GM19438 (cell line): ENCODE data around the gene NOVA1.

Experiments used
- ATAC-seq: cut with Tn5 transposase; IDR thresholded peaks from one replicate; pipeline ENCODE4 v1.9.1; 2021; ENCODE audit warnings: low read depth; ENCODE audit not compliant: unreplicated experiment

Gene NOVA1

DNA sequence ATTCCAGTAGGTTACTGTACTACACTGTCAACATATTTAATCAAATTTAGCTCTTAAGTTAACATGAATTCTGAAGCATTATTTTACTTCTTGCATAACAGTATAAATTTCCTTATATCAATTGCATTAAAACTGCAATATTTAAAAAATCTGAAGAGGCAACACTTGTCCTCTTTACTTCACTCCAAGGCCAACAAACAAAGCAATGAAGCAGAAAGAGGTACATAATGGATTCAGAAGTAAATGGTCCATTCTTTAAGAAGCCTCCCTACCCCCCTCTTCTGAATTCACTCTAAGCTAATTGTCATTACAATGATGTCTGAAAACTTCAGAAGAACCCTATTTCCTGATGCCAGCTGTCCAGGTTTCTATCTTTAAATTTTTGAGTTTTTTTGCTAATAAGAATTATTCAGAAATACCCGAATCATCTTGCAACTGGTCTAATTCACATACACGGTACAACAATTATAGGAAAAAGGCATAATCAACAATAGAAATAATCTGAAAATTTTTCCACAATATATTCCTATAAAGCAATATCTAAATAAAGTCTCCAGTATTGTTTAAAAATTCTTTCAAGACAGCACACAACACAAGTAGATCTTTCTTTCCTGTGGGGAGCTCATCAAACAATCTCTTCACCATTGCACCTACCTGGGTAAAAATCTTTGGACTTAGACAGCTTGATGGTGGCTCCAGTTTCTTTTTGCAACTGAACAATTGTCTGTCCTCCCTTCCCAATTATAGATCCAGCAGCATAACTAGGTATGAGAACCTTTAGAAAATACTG lies 2.9 kb downstream of the NOVA1 start:
- ATAC-seq, result no peak

DNA sequence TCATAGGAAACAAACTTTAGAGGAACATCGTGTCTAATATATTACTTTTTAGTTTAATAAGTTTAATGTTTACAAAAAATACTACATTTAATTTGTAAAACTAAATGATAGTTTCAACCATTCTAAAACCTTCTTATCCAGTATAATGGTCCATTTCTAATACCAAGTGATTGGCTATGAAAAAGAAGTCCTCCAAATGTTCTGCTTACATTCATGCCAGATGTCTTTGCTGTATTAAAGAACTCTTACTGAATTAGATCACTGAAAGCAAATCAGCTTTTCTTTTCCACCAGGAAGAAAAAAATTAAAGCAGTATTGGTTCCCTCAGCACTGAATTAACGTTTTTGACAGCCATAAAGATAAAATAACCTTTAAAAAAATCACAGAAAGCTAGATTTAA lies 3.7 kb downstream of the NOVA1 start:
- no peak for ATAC-seq

DNA sequence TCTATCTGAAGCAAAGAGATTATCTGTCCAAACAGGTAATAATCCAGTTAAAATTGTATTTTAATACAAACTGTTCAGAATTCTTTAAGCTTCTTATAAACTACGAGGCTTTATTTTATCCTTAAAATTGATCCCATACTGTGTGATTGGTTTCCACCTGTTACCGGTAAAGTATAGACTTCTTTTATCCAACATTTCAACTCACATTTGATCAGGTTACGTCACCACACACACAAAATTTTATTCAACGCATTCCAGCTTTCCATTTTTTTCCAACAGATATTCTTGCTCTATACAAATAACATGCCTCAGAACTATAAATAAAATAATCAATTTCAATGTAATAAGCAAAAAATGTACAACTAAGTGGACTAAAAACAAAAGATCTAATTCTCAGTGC lies 4.5 kb downstream of the NOVA1 start:
- ATAC-seq, result no peak

DNA sequence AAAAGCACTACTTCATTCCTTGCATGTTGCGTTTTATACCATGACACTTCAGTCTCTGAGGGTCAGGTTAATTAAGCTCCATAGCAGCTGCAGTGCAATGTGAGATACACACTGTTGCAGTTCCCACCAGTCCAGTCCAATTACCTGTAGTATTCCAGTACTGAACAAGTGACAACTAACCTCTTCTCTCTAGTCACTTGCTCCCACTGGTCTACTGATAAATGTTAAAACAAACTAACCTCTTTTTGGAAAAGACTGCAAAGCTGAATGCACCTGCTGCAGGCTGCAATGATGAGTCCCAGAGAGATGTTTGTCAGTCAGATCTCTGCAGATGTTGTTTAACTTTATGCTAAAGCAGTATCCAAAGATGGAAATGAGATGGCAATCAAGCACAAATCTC lies 7.9 kb downstream of the NOVA1 start:
- ATAC-seq, result no peak

DNA sequence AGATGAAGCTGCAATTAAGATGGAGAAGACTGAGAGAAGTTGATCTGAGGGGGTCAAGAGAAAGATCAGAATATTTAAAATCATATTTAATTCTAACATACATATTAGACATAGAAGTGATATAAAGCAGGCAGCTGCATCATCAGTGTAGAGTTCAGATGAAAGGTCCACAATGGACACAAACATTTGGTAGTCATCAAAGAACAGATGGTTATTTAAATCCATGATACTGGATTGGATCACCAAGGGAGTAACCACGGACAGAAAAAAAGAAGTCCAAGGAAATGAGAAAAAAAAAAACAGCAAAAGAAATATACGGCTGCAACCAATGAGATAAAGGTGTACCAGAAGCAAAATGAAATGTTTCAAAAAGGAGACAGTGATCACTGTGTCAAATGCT lies 20.1 kb downstream of the NOVA1 start:
- no peak for ATAC-seq

DNA sequence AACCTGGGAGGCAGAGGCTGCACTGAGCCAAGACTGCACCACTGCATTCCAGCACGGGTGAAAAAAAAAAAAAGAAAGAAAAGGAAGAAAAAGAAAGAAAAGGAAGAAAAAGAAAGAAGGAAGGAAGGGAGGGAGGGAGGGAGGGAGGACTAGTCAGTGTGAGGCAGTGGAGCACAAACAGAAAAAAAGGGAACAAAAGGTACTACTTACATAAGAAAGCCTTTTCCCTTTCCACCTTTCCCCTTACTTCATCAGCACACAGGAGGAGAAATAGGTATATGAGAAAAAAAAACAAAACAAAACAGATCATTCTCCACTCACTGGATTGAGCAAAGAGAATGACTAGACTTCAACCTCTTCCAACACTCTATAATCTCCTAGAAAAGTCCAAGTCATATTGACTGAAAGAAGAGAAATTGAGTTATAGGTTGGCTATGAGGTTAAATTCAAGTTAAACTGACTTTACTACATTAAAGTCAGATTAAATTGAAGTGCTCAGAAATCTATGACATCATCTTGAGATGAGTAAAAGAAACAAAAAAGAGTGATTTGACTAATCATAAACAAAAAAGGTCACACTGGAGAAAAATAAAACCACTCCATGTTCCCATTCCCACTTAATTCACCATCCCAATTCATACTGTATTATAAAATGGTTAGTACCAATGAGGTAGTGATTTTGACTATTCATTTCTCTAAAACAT lies 43.6 kb downstream of the NOVA1 start:
- no peak for ATAC-seq

DNA sequence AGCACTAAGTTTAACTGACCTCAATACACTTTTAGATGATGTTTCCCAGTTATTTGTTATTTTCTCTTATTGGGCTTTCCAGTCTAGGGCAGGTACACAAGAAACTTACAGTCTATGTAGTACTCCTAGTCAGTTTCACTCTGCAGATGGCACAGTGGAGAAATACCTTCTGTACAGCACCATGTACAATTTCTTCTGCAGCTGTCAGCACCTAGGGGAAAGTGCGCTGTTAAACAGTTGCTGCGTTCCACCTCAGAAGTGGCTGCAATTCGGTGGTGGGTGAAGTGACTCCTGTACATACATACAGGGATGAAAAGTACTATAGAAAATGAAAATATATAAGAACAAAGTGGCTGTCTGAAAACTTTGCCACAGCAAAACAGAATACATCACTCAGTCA lies 48.3 kb downstream of the NOVA1 start:
- no peak for ATAC-seq

DNA sequence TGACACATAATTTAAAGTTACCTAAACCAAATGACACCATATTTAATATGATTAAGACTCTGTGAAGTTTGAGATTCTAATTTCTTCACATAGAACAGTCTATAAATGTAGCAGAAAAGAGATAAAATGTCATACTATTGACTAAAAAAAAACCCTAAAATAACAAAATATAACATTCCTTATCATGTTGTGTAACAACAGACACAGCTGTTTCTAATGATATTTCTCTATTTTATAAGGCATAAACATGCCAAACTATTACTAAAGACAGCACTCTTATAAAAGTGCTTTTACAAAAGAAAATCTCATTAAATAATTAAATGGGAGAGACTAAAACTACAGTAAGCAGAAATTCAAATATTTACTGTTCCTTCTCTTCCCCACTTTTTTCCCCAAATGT lies 49.4 kb downstream of the NOVA1 start:
- ATAC-seq, result no peak

DNA sequence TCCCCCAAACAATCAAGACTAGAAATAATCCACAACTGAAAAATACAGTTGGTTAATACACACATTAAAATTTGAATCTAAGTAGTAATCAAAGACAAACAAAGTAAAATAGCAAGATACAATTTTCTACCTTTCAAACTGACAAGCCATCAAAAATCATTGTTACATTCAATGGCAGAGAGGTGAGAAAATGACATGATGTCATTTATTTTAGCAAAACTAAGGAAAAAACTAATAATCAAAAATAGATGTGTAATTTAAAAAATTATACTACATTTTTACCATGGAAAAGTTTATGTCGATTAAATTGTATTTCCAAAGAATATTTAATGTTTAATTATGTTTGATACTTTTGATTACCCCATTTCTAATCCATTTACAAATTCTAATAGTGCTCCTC lies 59.7 kb downstream of the NOVA1 start:
- ATAC-seq, result no peak

DNA sequence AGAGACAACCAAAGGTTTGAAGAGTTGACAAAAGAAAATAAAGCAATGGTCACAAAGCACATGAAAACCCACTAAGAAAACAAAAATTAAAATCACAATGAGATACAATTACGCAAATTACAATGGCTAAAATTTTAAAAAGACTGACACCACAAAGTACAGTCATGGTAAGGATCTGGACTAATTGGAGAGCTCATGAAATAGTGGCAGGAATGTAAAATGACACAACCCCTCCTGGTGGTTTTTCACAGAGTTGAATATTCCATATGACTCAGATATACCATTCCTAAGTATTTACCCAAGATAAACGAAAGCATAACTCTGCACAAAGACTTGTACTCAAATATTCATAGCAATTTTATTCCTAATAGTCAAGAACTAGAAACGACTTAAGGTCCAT lies 65.9 kb downstream of the NOVA1 start:
- ATAC-seq, result no peak

DNA sequence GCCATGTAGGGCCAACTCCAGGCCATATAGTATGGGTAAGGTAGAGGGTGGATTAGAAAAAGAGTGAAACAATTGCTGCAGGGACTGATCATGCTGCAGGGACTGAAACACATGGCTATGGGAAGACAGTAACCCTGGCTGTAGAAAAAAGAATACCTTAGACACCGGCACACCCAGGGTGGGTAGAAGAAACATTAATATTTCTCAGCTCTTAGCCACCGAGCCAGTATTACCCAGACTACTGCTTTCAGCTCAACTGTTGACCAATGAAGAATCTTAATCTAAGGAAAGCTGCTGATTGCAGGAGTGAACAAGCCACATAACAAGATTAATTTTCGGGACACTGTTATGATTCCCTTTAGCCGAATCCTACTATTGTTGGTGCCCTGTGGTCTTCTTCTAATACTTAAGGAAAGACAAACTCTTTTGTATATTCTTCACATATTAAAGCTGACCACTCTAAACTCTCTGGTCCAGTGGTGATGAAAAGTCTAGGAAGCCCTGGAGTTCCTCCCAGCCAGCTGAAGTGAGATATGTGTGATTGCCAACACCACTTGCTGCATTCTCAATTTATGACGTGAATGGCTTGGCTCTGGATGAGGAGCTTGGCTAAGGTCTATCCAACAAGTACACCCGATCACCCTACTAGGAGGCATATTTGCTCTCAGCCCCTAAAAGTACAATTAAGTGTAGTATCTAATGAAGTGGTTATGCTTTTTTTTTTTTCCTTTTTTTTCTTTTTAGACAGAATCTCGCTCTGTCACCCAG lies 69.2 kb downstream of the NOVA1 start:
- ATAC-seq, result no peak

DNA sequence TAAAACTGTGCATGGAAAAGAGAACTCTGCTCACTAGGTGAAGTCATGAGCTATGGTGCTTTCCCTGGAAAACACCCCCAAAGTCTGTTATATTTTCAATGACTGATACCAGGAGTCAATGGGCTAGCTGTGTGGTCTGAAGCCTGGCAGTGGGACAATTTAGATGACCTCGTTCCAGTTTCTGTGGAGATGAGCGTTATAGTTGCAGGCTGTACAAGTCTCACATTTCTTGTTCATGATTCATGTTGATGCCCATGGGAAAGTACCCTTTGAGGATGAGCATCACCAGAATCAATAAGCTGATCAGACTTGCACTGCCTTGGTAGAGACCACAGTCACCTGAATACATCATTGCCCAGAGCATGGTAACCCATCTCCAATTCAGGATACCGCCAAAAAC lies 70.7 kb downstream of the NOVA1 start:
- no peak for ATAC-seq

DNA sequence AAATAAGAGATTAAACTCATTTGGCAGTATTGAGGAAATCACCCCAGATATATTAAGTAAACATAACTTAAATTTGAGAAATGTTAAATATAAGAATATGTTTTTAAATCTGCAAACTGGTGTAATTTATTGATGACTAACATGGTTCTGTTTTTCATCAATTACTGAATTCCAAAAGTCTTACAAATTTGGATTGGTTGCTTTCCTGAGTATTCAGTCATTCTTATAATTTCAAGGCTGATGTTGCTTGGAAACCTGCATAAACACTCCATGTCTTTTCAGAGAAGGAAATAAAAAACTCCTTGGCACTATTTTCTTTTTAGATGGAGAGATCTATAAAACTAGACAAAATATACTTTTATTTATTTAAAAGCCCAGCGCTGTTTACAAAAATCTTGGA lies 71.7 kb downstream of the NOVA1 start:
- ATAC-seq, result no peak

DNA sequence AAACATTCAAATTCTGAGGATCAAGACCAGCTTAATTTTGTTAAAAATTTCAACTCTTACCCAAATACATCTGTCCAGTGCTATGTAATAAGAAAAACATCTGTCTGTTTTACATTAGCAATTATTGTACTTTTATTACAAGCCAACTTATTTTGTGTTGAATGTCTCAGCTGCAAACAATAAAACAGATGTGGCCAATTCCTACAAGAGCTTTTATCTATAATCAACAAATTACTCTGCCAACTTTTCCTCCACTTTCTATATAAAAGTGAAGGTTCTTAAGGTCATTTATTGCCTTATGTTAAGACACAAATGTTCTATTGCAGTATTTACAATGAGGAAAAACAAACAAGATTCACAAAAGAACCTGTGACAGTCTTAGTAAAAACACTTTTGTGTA lies 72.7 kb downstream of the NOVA1 start:
- ATAC-seq, result no peak

DNA sequence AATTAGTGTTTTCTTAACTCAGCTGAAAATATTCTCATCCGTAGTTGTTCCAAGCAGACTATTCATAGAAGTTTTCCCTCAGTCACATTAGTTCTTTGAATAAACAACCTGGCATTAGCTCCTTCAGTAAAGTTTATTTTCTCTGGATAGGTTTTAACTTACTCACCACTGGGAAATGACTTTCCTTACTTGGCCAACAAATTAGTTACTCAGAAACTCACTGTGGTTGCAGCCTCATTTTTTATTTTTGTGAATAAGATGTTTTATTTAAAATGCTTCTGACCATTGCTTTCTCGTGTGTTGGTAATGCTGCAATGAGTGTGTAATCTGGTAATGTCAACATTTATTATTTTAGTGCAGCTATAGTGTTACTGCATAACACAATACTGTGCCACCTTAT lies 74.9 kb downstream of the NOVA1 start:
- no peak for ATAC-seq

DNA sequence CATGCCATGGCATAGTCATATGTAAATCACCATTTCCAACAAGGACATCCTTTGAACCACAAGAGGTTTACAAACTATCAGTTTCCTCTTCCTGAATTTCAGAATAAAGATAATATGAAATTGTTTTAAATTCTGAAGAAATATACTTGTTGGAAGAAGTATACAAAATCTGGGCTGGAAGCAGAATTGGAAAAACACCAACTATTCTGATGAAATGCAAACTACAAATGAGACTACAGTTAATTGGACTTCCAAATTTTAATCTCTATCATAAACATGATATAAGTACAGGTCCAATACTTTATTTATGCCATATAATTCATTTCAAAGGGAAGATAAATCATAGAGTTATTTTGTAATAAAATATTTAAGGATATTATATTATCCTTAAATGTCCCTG lies 80.1 kb downstream of the NOVA1 start:
- no peak for ATAC-seq

DNA sequence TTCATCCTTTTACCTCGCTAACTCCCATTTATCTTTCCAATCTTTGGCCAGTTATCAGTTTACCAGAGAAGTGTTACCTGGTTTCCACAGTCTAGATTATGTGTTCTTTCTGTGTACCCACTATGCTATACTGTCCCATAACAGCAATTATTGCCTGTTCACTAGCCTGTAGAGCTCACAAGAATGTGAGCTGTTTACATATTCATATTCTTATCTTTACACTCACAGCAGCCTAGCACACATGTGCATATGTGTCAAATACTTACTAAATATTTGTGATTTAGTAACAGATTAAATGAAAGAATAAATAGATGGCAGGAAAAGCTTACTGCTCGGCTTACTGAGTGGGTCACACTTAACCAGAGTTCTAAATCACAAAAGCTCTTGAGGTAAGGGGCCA lies 97.8 kb downstream of the NOVA1 start:
- ATAC-seq, result no peak

DNA sequence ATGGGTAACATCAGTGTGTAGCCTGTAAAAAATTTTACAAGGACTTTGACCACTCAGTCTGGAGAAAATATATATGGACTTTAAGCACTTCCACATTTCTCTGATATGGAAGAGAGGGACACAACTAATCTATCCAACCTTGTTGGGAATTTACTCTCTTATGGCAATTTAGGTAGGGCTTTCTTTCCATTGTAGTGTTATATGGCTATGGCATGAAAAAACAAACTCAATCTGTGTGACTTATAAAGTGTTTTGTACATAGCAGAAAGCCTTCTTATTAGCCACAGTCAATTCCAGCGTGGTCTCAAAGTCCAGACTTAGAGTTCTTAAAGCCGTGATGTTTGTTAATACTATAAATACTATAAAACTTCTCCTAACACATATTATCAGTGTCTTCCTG lies 98.3 kb downstream of the NOVA1 start:
- ATAC-seq, result no peak

DNA sequence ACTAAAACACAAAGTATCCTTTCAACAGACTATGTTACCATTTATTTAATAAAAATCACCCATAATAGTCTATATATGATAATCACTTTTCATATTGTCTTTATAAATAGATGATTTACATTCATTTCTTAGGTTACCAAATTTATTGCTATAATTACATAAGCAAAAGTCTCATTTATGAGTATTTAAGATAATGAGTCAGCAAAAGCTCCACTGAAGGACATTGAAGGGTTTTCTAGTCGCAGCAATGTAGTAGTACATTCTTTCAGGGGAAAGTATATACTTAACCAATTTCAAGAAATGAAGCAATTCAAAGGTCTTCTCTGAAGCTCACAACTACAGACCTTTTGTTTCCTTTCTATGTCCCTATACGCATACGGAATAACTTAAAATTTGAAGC lies 110.9 kb downstream of the NOVA1 start:
- no peak for ATAC-seq

DNA sequence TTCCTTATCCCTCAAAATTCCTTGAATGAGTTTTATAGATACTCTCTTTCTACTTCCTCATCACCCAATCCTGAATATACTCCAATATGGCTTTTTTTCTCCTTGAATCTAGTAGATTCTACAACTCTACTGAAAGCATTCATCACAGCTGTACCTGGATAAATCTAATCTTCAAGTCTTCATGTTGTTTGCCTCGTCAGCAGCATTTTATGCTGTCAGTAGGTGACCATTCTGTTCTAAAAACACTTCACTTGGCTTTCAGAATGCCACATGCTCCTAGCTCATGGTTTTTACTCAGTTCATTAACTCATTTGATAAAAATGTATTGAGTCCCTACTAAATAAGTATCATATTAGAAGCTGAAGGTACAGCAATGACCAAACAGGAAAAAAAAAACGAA lies 113.3 kb downstream of the NOVA1 start:
- ATAC-seq, result no peak

DNA sequence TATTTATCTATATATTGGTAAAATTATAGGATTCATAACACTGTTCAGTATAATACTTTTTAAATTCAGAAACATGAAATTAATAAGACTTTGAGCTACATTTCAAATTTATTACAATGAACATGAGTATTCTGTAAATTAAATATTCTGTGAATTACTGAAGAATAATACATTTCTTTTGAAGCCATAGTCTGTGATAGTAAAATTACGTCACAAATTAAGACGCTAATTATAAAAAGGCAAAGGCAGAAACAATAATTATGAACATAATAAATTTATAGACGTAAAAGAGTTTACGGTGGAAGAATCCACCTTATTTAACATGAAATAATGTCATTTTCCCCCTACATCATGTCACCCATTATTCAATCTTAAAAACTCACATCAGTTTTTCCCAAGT lies 118.9 kb downstream of the NOVA1 start:
- no peak for ATAC-seq

DNA sequence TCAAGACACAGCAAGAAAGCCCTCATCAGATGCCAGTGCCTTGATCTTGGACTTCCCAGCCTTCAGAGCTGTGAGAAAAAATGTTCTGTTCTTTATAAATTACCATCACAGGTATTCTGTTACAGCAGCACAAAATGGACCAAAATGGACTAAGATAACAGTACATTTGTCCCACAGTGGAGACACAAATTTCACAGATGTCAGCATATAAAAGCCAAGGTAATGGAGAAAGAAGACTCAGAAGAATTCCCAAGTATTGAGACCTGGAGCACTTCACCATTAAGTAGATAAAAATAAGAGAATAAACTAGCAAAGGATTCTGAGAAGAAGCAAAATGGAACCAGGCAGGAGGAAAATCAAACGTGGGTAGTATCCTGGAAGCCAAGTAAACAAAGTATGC lies 131.0 kb downstream of the NOVA1 start:
- no peak for ATAC-seq
